D721Med (cell line): ENCODE measurements around the gene C12orf57.

ENCODE experiments used
- DNase-seq: peaks from one replicate; pipeline ENCODE4 v3.0.0; 2011; ENCODE audit warnings: low spot score; ENCODE audit not compliant: insufficient read length
- FAIRE-seq: peaks from 2 replicates; lab custom pipeline; 2011; peaks lifted over from hg19 to GRCh38; lab: Jason Lieb, UNC
- CTCF ChIP-seq: IDR thresholded peaks from 2 replicates; pipeline ENCODE4 v1.5.1; 2012; ENCODE audit warnings: mild to moderate bottlenecking, control low read depth; ENCODE audit not compliant: insufficient read depth; ENCODE audit errors: missing control alignments

Gene C12orf57

DNA sequence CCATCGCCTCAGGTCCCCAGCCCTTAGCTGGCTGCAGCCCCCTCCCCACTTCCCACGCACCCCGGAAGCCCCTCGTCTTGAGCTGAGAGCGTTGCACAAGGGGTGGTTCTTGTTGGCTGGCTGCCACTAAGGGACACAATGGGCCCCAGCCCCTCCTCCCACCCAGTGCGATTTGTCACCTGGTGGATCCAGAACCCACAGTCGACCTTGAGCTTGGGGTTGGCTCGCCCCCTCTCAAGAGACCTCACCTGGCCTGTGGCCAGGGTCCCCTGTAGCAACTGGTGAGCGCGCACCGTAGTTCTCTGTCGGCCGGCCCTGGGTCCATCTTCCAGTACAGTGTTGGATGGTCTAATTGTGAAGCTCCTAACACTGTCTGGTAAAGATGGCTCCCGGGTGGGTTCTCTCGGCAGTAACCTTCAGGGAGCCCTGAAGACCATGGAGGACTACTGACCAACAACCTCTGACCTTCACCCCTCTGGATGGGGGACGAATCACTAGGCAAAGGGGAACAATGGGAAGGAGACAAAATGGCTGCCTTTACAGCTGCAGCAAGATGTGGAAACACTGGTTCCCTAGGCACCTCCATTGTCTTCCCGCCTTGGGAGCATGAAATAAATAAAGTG lies 20.1 kb downstream of the C12orf57 start:
- TF ChIP-seq CTCF = no peak
- DNase-seq (no peak), FAIRE-seq (no peak)

- no peak for TF ChIP-seq CTCF
- DNase-seq (no peak), FAIRE-seq (no peak)
These were observed 20.8 kb downstream of the C12orf57 start for GRCh38 chr12:6964605-6965025.

DNA sequence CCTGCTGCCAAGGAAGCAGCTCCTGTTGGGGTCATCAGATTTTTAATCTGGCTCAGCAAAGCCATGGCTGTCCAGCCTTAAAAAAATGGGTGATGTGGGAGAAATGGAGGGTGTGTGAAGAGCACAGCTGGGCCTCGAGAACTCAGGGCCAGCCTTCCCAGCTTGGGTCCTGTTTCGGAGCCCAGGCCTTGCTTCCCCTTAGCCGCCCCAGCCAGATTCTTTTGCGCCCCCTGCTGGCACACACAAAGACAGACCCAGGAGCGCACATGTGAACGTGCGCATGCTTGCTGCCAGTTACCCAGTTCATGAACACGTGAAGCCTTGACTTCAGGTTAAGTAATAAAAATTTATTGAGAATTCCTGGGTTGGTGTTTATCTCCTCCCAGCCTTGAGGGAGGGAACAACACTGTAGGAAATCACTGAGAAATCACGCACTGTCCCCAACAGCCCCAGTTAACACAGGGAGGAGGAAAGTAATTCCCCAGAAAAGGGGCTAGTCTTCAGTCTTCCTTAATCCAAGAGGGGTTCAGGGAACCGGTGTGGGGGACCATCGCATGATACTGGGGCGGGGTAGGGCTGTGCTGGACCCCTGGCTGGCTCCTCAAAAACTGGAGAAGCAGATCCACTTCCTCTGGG lies 21.3 kb downstream of the C12orf57 start:
- FAIRE-seq (no peak), DNase-seq (peak; percentile 92)
- peak; percentile 96 for TF ChIP-seq CTCF

DNA sequence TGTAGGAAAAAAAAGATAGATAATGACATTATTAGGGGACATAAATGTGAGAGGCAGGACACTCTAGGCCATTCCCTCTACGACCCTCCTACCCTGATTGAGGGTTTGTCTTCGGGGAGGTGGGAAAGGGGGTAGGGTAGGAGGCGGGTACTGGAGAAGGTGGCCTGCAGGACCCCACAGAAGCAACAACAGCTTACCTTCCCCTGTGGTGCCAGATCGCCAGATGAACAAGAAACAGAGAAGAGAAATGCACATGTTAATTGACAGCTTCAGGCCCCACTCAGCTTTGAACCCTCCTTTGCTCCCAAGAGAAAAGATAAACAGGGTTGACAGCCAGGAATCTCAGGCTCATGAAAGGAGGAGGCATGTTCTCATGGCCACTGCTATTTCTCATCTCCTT lies 21.9 kb downstream of the C12orf57 start:
- no peak for DNase-seq
- no peak for FAIRE-seq
- TF ChIP-seq CTCF = no peak

- no peak for TF ChIP-seq CTCF
- no peak for FAIRE-seq
These were observed 22.5 kb downstream of the C12orf57 start for GRCh38 chr12:6966351-6966750.

GRCh38 chr12:6967651-6968100 lies 23.9 kb downstream of the C12orf57 start:
- FAIRE-seq (no peak), DNase-seq (no peak)
- TF ChIP-seq CTCF = no peak

More at GRCh38 chr12:6966351-6966750, 22.5 kb downstream of the C12orf57 start:
- DNase-seq = no peak

- no peak for FAIRE-seq
- TF ChIP-seq CTCF = no peak
These were observed 24.6 kb downstream of the C12orf57 start for GRCh38 chr12:6968426-6968825.

More at GRCh38 chr12:6968426-6968825, 24.6 kb downstream of the C12orf57 start:
- no peak for DNase-seq
